ENCODE data around the gene ROBO1.

Gene ROBO1

DNA sequence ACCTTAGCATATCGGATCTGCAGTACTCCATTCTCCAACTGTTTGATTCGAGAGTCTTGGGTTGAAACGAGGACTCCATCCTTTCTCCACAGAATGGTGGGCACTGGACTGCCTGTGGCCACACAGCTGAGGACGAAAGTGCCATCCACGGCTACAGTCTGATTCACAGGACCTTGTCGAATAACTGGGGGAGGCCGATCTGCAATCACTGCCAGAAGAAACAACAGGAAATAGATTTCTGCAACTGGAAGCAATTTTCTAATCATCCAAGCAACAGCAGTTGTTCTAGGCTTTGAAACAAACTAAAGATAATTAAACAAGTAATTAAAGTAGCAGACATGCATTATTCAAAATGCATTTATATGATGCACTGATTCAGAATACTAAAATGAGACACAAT, 1097.7 kb downstream of the ROBO1 start:
- no peaks in the 10 kb centered on the region for H3K36me3 ChIP-seq (ENCODE audit: insufficient read depth)
- H3K4me3 ChIP-seq (IDR thresholded peaks at IDR 0.05; ENCODE audit: insufficient read depth, low read depth, low read length) = no peak overlapping the region
- H4K20me1 ChIP-seq (ENCODE audit: insufficient read depth) = no peaks in the 10 kb centered on the region
- no peak overlapping the region for H3K4me2 ChIP-seq
- no peaks in the 10 kb centered on the region for H3K27me3 ChIP-seq (ENCODE audit: insufficient read depth, low read depth)
- no peak overlapping the region for H3K27ac ChIP-seq
- H3K9ac ChIP-seq = no peak overlapping the region
- TF ChIP-seq, protein P1, sequence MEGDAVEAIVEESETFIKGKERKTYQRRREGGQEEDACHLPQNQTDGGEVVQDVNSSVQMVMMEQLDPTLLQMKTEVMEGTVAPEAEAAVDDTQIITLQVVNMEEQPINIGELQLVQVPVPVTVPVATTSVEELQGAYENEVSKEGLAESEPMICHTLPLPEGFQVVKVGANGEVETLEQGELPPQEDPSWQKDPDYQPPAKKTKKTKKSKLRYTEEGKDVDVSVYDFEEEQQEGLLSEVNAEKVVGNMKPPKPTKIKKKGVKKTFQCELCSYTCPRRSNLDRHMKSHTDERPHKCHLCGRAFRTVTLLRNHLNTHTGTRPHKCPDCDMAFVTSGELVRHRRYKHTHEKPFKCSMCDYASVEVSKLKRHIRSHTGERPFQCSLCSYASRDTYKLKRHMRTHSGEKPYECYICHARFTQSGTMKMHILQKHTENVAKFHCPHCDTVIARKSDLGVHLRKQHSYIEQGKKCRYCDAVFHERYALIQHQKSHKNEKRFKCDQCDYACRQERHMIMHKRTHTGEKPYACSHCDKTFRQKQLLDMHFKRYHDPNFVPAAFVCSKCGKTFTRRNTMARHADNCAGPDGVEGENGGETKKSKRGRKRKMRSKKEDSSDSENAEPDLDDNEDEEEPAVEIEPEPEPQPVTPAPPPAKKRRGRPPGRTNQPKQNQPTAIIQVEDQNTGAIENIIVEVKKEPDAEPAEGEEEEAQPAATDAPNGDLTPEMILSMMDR (conservative IDR thresholded peaks at IDR 0.05; ENCODE audit: low read depth, low read length) = no peak
- H3K79me2 ChIP-seq (ENCODE audit: insufficient read depth, low read depth) = no peaks in the 10 kb centered on the region
- no peaks in the 10 kb centered on the region for H3K4me1 ChIP-seq (ENCODE audit: low read depth, poor library complexity, severe bottlenecking)
- H2AFZ ChIP-seq (ENCODE audit: low read depth) = no peak overlapping the region

DNA sequence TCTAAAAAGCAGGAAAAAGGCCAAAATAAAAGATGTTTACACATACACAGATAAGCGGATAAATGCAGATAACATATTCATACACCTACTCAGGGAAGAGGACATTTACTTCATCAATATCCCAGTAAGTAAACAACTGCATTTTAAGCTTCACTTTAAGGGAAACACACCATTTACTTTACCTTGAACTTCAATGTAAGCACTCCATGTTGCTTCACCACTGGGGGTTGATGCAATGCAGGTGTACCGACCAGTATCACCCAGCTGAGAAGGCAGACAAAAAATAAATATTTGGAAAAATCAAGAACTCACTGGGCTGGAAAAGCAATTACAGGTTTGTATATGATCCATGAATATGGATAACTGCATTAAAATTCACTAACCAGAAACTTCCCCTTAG, 1099.5 kb downstream of the ROBO1 start:
- no peak overlapping the region for H3K27ac ChIP-seq
- TF ChIP-seq, protein P1 (conservative IDR thresholded peaks at IDR 0.05; ENCODE audit: low read depth, low read length) = no peak

DNA sequence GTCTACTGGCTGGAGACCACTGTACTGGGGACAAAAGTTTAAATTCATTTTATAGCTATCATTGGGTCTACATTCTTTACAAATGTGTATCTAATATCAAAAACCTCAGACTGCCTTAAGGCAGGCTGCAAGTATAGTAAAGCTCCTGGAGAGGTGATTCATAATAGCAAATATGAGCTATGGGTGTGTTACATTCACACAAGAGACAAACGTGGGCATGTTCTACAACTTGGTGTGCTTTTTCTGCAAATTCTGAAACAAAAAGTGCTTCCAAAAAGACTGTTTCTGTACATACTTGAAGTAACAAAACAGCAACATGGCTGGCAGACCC, 1101.4 kb downstream of the ROBO1 start:
- no peaks in the 10 kb centered on the region for H3K79me2 ChIP-seq (ENCODE audit: insufficient read depth, low read depth)
- TF ChIP-seq, protein P1 (conservative IDR thresholded peaks at IDR 0.05; ENCODE audit: low read depth, low read length) = no peak
- H3K4me3 ChIP-seq (IDR thresholded peaks at IDR 0.05; ENCODE audit: insufficient read depth, low read depth, low read length) = no peak overlapping the region
- no peak overlapping the region for H2AFZ ChIP-seq (ENCODE audit: low read depth)
- no peaks in the 10 kb centered on the region for H3K4me1 ChIP-seq (ENCODE audit: low read depth, poor library complexity, severe bottlenecking)
- no peaks in the 10 kb centered on the region for H4K20me1 ChIP-seq (ENCODE audit: insufficient read depth)
- H3K36me3 ChIP-seq (ENCODE audit: insufficient read depth) = no peaks in the 10 kb centered on the region
- H3K9ac ChIP-seq = no peak overlapping the region
- H3K27ac ChIP-seq = no peak overlapping the region
- no peaks in the 10 kb centered on the region for H3K27me3 ChIP-seq (ENCODE audit: insufficient read depth, low read depth)
- no peak overlapping the region for H3K4me2 ChIP-seq

More for the DNA sequence above, 1099.5 kb downstream of the ROBO1 start:
- no peak overlapping the region for H2AFZ ChIP-seq (ENCODE audit: low read depth)
- H4K20me1 ChIP-seq (ENCODE audit: insufficient read depth) = no peaks in the 10 kb centered on the region
- no peak overlapping the region for H3K9ac ChIP-seq
- no peak overlapping the region for H3K4me2 ChIP-seq
- H3K4me1 ChIP-seq (ENCODE audit: low read depth, poor library complexity, severe bottlenecking) = no peaks in the 10 kb centered on the region
- no peaks in the 10 kb centered on the region for H3K36me3 ChIP-seq (ENCODE audit: insufficient read depth)
- H3K4me3 ChIP-seq (IDR thresholded peaks at IDR 0.05; ENCODE audit: insufficient read depth, low read depth, low read length) = no peak overlapping the region
- no peaks in the 10 kb centered on the region for H3K27me3 ChIP-seq (ENCODE audit: insufficient read depth, low read depth)
- no peaks in the 10 kb centered on the region for H3K79me2 ChIP-seq (ENCODE audit: insufficient read depth, low read depth)

DNA sequence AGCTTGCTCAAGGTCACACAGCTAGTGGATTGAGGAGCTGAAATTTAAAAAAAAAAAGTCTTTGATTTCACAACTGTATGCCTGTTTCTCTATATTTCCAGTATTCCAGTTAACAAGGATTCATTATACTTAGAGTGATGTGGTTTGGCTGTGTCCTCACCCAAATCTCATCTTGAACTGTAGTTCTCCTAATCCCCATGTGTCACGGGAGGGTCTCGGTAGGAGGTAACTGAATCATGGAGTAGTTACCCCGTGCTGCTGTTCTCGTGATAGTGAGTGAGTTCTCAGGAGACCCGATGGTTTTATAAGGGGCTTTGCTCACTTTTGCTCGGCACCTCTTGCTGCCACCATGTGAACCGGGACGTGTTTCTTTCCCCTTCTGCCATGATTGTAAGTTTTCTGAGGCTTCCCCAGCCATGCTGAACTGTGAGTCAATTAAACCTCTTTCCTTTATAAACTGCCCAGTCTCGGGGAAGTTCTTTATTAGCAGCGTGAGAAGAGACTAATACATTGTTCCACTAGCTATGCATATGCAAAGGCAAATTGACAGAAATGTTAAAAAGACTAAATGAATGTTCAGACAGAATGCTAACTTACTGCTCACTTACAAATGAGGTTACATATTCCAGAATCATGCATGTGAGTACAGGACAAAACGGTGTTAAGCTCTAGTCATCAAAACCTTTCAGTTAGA, 1101.9 kb downstream of the ROBO1 start:
- Histone ChIP-seq H3K27me3 (ENCODE audit: insufficient read depth, low read depth) (no peaks in the 10 kb centered on the region), H3K4me3 (IDR thresholded peaks at IDR 0.05; ENCODE audit: insufficient read depth, low read depth, low read length) (no peak overlapping the region), H3K4me1 (ENCODE audit: low read depth, poor library complexity, severe bottlenecking) (no peaks in the 10 kb centered on the region), H3K4me2 (no peak overlapping the region), H2AFZ (ENCODE audit: low read depth) (no peak overlapping the region), H3K27ac (no peak overlapping the region), H3K79me2 (ENCODE audit: insufficient read depth, low read depth) (no peaks in the 10 kb centered on the region), H4K20me1 (ENCODE audit: insufficient read depth) (no peaks in the 10 kb centered on the region), H3K36me3 (ENCODE audit: insufficient read depth) (no peaks in the 10 kb centered on the region), H3K9ac (no peak overlapping the region)
- TF ChIP-seq, protein P1 (conservative IDR thresholded peaks at IDR 0.05; ENCODE audit: low read depth, low read length) = no peak
